GM13977 (cell line): ENCODE data around the gene USP36.

Experiments used
- DNase-seq: peaks from one replicate; pipeline ENCODE4 v3.0.0; 2012; ENCODE audit warnings: low spot score
- in situ Hi-C: fragments of 300-500 bp; cut with MboI; formaldehyde crosslinking; loops from one replicate; pipeline ENCODE4 v1.12.0; 2022; ENCODE audit warnings: low sequenced_read_pairs, low pct_unique_long_range_greater_than_20kb, mixed read lengths, inconsistent platforms; ENCODE audit not compliant: unreplicated experiment
- TF ChIP-seq, protein P1 (sequence below): IDR thresholded peaks from 2 replicates; pipeline ENCODE4 v1.5.1; 2012; ENCODE audit warnings: mild to moderate bottlenecking, control low read depth; ENCODE audit not compliant: insufficient read depth; ENCODE audit errors: extremely low read depth, missing control alignments

Gene USP36

DNA sequence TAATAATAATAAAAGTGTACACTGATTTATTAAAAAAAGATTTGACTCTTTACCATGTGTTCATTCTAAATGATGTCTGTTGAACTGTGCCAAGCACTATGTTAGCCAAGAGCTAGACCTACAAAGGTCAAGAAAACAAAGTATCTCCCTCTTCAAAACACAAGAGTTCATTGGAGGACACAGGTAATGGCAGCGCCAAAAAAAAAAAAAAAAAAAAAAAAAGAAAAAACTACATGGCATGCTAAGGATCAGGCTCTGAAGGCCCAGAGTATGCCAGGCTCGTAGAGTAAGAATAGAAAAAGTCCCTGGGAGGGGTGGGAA is 93.7 kb downstream of the USP36 start:
- TF ChIP-seq, protein P1, sequence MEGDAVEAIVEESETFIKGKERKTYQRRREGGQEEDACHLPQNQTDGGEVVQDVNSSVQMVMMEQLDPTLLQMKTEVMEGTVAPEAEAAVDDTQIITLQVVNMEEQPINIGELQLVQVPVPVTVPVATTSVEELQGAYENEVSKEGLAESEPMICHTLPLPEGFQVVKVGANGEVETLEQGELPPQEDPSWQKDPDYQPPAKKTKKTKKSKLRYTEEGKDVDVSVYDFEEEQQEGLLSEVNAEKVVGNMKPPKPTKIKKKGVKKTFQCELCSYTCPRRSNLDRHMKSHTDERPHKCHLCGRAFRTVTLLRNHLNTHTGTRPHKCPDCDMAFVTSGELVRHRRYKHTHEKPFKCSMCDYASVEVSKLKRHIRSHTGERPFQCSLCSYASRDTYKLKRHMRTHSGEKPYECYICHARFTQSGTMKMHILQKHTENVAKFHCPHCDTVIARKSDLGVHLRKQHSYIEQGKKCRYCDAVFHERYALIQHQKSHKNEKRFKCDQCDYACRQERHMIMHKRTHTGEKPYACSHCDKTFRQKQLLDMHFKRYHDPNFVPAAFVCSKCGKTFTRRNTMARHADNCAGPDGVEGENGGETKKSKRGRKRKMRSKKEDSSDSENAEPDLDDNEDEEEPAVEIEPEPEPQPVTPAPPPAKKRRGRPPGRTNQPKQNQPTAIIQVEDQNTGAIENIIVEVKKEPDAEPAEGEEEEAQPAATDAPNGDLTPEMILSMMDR: no peak
- DNase-seq: no peak
- in situ Hi-C loops: no loop called here

DNA sequence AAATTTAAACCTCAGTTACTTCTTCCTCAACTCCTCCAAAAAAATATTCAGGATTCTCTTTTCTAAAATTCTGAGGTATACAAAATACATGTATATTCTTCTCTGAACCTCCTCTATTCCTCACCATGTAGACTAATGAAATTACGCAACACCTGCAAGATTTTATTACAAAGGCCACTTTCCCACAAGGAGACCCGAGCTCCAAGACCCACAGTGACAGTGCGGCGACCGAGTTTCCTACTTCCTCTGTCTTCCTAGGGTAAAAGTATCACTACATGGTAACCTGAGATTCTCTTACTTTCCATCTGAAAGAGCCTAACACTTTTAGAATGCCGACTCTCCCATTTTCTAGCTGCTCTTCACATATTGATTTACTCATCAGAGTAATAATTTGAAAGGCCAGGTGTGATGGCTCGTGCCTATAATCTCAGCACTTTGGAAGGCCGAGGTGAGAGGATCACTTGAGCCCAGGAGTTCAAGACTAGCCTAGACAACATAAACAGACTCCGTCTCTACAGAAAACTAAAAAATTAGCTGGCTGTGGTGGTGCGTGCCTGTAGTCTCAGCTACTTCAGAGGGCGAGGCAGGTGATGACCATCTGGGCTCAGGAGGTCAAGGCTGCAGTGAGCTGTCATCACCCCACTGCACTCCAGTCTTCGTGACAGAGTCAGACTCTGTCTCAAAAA is 94.2 kb downstream of the USP36 start:
- in situ Hi-C loops: no loop called here
- DNase-seq: no peak
- TF ChIP-seq, protein P1: no peak
